ENCODE data around the gene RXRA. TPM values are rescaled to one million over a fixed set of nuclear protein-coding genes. Genes with fewer than 3 reads are reported as not detected.

The RXRA gene
- total and polyA plus RNA-seq, 2 of the 13 experiments (the other 11 are each of a cell fraction or from before 2014, with no cell fraction given), result 18.9 to 29.2 TPM

DNA sequence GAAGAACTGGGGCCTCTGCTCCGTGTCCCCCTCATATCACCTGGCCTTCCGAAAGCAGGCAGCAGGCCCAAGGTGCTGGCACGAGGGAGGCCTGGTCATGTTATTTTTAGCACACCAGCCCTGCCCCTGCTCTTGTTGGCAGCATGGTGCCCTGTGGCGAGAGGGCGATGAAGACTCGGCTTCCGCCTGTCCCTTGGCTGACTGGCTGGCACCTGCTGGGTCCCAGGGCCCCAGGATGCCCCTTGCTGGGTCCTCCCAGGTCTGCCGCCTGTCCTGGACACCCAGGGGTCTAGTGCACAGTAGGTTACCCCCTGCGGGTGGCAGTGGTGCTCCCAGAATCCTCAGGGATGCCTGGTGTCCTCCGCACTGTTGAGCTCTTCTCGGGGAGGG, 77.0 kb downstream of the RXRA start:
- intact Hi-C loops (cut with micrococcal nuclease; ENCODE audit: unreplicated experiment) (no loop called here), in situ Hi-C loops (cut with HindIII; ENCODE audit: extremely low pct_ligation_motif_present, low pct_unique_long_range_greater_than_20kb) (no loop called here)
- 0 out of 2 replicates have a peak, but pooled peaks have one; percentile 23 for TF ChIP-seq HNRNPL (IDR thresholded peaks at IDR 0.05; ENCODE audit: low read depth, low read length)
- no peak for TF ChIP-seq HMG20B (CRISPR knock-in tag; conservative IDR thresholded peaks at IDR 0.05)
- no peak overlapping the region for H2AFZ ChIP-seq (ENCODE audit: low read length)
- WGBS (ENCODE audit: low lambda C conversion rate), result 100% methylated on average over 2 of the region's 11 CpGs
- BruUV-seq (replicated peaks), result no TSS peak
- H3K9ac ChIP-seq (ENCODE audit: insufficient read depth, low read depth, low read length), result no peak overlapping the region
- peaks cover 16% of the 10 kb centered on the region for H3K79me2 ChIP-seq (ENCODE audit: insufficient read depth, low read length)
- H3K4me1 ChIP-seq (ENCODE audit: insufficient read depth, low read length), result no peaks in the 10 kb centered on the region
- H3K4me2 ChIP-seq (ENCODE audit: low read depth, low read length), result no peak overlapping the region
- POLR2A ChIA-PET, result no interaction called here
- no peak for FAIRE-seq
- peaks cover 8 to 26% of the 10 kb centered on the region in 2 experiments; a peak in 4 of 5 replicates for H3K36me3 ChIP-seq (replicated peaks in 1 of 2; ENCODE audit: control insufficient read depth in 1 of 2, insufficient read depth in 2 of 2, low read length in 2 of 2)
- no peak for ATAC-seq
- DNase-seq (ENCODE audit: low spot score), result no peak
- peaks cover 10% of the 10 kb centered on the region for H3K9me3 ChIP-seq (ENCODE audit: low read length)
- H4K20me1 ChIP-seq (ENCODE audit: insufficient read depth, low read length), result peaks cover 32% of the 10 kb centered on the region
- CTCF ChIA-PET (ENCODE audit: low intra/inter-chr PET ratio, low total read pairs), result no interaction called here
- no peak overlapping the region for H3K27ac ChIP-seq (ENCODE audit: extremely low read length, insufficient read depth, low read length)
- no peak overlapping the region for H3K4me3 ChIP-seq (replicated peaks in 1 of 3; ENCODE audit: insufficient read depth in 1 of 3, low read depth in 2 of 3, low read length in 3 of 3)
- H3K27me3 ChIP-seq (ENCODE audit: control insufficient read depth in 1 of 2, insufficient read depth in 2 of 2, low read length in 2 of 2), result no peaks in the 10 kb centered on the region

DNA sequence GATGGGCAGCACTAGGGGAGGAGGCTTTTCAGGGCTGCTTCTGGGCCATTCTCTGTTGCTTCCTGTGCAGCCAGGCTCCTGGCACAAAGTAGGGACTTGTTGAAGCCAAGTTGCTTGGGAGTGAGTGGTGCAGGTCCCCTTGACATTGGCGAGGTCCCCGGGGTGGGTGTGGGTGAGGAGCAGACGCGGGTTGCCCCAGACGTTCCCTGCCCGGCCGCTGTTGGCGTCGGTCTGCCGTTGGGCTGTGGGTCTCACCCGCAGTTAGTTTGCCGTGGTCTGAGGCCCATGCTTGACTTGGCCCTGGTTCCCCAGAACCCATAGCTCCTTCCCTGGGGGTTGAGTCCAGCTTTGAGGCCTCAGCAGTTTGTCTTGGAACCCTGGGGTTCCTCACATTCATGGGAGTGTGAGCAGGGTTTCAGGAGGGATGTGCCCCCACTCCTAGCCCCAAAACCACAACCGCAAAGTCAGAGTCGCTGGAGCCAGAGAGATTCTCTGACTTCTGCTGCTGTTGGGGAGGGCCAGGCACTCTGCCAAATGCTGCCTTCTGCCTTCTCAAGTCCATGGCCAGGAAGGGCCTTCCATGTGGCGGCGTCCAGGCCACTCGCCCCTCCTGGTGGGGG, 77.5 kb downstream of the RXRA start:
- no peak overlapping the region for H3K4me3 ChIP-seq (replicated peaks in 1 of 3; ENCODE audit: insufficient read depth in 1 of 3, low read depth in 2 of 3, low read length in 3 of 3)
- in situ Hi-C loops (cut with HindIII; ENCODE audit: extremely low pct_ligation_motif_present, low pct_unique_long_range_greater_than_20kb), result no loop called here
- H3K27me3 ChIP-seq (ENCODE audit: control insufficient read depth in 1 of 2, insufficient read depth in 2 of 2, low read length in 2 of 2), result no peaks in the 10 kb centered on the region
- ATAC-seq, result no peak
- no TSS peak for BruUV-seq (replicated peaks)
- H3K36me3 ChIP-seq (replicated peaks in 1 of 2; ENCODE audit: control insufficient read depth in 1 of 2, insufficient read depth in 2 of 2, low read length in 2 of 2), result peaks cover 8 to 30% of the 10 kb centered on the region in 2 experiments; a peak in 4 of 5 replicates
- peaks cover 28% of the 10 kb centered on the region for H4K20me1 ChIP-seq (ENCODE audit: insufficient read depth, low read length)
- TF ChIP-seq ZBTB7A (CRISPR knock-in tag; IDR thresholded peaks at IDR 0.05), result no peak
- no peak for TF ChIP-seq ELF1 (CRISPR knock-in tag; IDR thresholded peaks at IDR 0.05)
- TF ChIP-seq DNMT1 (CRISPR knock-in tag; IDR thresholded peaks at IDR 0.05), result no peak
- TF ChIP-seq ZNF496 (CRISPR knock-in tag; IDR thresholded peaks at IDR 0.05; ENCODE audit: insufficient replicate concordance), result no peak
- no peak for TF ChIP-seq PAX8 (CRISPR knock-in tag; IDR thresholded peaks at IDR 0.05; ENCODE audit: borderline replicate concordance)
- TF ChIP-seq, protein P1, sequence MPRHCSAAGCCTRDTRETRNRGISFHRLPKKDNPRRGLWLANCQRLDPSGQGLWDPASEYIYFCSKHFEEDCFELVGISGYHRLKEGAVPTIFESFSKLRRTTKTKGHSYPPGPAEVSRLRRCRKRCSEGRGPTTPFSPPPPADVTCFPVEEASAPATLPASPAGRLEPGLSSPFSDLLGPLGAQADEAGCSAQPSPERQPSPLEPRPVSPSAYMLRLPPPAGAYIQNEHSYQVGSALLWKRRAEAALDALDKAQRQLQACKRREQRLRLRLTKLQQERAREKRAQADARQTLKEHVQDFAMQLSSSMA (CRISPR knock-in tag; IDR thresholded peaks at IDR 0.05), result no peak
- TF ChIP-seq ZNF652 (CRISPR knock-in tag; IDR thresholded peaks at IDR 0.05; ENCODE audit: borderline replicate concordance, low read depth), result no peak
- TF ChIP-seq ARID2 (CRISPR knock-in tag; IDR thresholded peaks at IDR 0.05; ENCODE audit: borderline replicate concordance), result no peak
- no peak for TF ChIP-seq MTF2 (CRISPR knock-in tag; IDR thresholded peaks at IDR 0.05; ENCODE audit: borderline replicate concordance)
- TF ChIP-seq GTF3A (CRISPR knock-in tag; conservative IDR thresholded peaks at IDR 0.05), result no peak
- H3K4me1 ChIP-seq (ENCODE audit: insufficient read depth, low read length), result no peaks in the 10 kb centered on the region
- ChIA-PET CTCF (ENCODE audit: low intra/inter-chr PET ratio, low total read pairs) (no interaction called here), POLR2A (no interaction called here)
- intact Hi-C loops (cut with micrococcal nuclease; ENCODE audit: unreplicated experiment), result no loop called here
- no peak for FAIRE-seq
- H3K27ac ChIP-seq (ENCODE audit: extremely low read length, insufficient read depth, low read length), result no peak overlapping the region
- H3K9ac ChIP-seq (ENCODE audit: insufficient read depth, low read depth, low read length), result no peak overlapping the region
- peaks cover 7% of the 10 kb centered on the region for H3K9me3 ChIP-seq (ENCODE audit: low read length)
- peaks cover 13% of the 10 kb centered on the region for H3K79me2 ChIP-seq (ENCODE audit: insufficient read depth, low read length)
- no peak overlapping the region for H3K4me2 ChIP-seq (ENCODE audit: low read depth, low read length)
- DNase-seq (ENCODE audit: low spot score), result no peak
- H2AFZ ChIP-seq (ENCODE audit: low read length), result no peak overlapping the region
- 100% methylated on average over 1 of the region's 17 CpGs for WGBS (ENCODE audit: low lambda C conversion rate)
